Measurements from ENCODE around the gene TUBGCP3. TPM values are rescaled to one million over a fixed set of nuclear protein-coding genes. Genes with fewer than 3 reads are reported as not detected.

Gene TUBGCP3
- total RNA-seq, 1 donor from 2014 or later = 36.6 TPM

- Mint-ChIP-seq H3K9me3 (ENCODE audit: unreplicated experiment) (peaks cover 1% of the 10 kb centered on the region), H3K27ac (ENCODE audit: unreplicated experiment) (no peak overlapping the region), H3K4me1 (ENCODE audit: low read depth, unreplicated experiment) (no peaks in the 10 kb centered on the region), H3K27me3 (ENCODE audit: unreplicated experiment) (no peaks in the 10 kb centered on the region), H3K4me3 (ENCODE audit: unreplicated experiment) (no peak overlapping the region), H3K36me3 (ENCODE audit: unreplicated experiment) (no peaks in the 10 kb centered on the region)
- TF ChIP-seq, protein P1, sequence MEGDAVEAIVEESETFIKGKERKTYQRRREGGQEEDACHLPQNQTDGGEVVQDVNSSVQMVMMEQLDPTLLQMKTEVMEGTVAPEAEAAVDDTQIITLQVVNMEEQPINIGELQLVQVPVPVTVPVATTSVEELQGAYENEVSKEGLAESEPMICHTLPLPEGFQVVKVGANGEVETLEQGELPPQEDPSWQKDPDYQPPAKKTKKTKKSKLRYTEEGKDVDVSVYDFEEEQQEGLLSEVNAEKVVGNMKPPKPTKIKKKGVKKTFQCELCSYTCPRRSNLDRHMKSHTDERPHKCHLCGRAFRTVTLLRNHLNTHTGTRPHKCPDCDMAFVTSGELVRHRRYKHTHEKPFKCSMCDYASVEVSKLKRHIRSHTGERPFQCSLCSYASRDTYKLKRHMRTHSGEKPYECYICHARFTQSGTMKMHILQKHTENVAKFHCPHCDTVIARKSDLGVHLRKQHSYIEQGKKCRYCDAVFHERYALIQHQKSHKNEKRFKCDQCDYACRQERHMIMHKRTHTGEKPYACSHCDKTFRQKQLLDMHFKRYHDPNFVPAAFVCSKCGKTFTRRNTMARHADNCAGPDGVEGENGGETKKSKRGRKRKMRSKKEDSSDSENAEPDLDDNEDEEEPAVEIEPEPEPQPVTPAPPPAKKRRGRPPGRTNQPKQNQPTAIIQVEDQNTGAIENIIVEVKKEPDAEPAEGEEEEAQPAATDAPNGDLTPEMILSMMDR (IDR thresholded peaks at IDR 0.05; ENCODE audit: partially characterized antibody, unreplicated experiment) = no peak
- DNase-seq = no peak
These were observed 121.6 kb downstream of the TUBGCP3 start for GRCh38 chr13:112466132-112467058.

- H3K27ac Mint-ChIP-seq (ENCODE audit: unreplicated experiment) = no peak overlapping the region
- H3K27me3 Mint-ChIP-seq (ENCODE audit: unreplicated experiment) = no peaks in the 10 kb centered on the region
- no peaks in the 10 kb centered on the region for H3K4me1 Mint-ChIP-seq (ENCODE audit: low read depth, unreplicated experiment)
- no peaks in the 10 kb centered on the region for H3K36me3 Mint-ChIP-seq (ENCODE audit: unreplicated experiment)
- TF ChIP-seq, protein P1 (IDR thresholded peaks at IDR 0.05; ENCODE audit: partially characterized antibody, unreplicated experiment) = no peak
- no peak for DNase-seq
- no peak overlapping the region for H3K4me3 Mint-ChIP-seq (ENCODE audit: unreplicated experiment)
- peaks cover 1% of the 10 kb centered on the region for H3K9me3 Mint-ChIP-seq (ENCODE audit: unreplicated experiment)
These were observed 122.5 kb downstream of the TUBGCP3 start for GRCh38 chr13:112465251-112466131.

DNA sequence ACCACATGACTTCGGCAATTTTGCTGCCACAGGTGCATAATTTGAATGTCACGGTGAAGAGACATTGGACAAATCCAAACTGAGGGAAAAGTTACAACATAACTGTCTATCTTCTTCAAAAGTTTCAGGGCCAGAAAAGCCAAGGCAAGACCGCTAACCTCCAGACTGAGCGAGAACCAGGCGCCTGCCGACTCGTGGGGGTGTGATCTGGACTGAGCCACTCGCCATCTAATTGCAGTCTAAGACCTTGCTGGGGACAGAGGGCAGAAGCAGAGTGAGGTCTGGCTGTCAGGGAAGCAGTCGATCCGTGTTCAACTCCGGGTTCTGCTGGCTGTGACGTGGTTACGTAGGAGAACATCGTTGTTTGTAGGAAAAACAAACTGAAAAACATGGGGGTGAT is 123.2 kb downstream of the TUBGCP3 start:
- Mint-ChIP-seq H3K4me1 (ENCODE audit: low read depth, unreplicated experiment) (no peaks in the 10 kb centered on the region), H3K27ac (ENCODE audit: unreplicated experiment) (no peak overlapping the region), H3K27me3 (ENCODE audit: unreplicated experiment) (no peaks in the 10 kb centered on the region), H3K9me3 (ENCODE audit: unreplicated experiment) (peaks cover 5% of the 10 kb centered on the region), H3K4me3 (ENCODE audit: unreplicated experiment) (no peak overlapping the region), H3K36me3 (ENCODE audit: unreplicated experiment) (peaks cover 5% of the 10 kb centered on the region)
- TF ChIP-seq, protein P1 (IDR thresholded peaks at IDR 0.05; ENCODE audit: partially characterized antibody, unreplicated experiment) = no peak
- no peak for DNase-seq

GRCh38 chr13:112462408-112462807 is 125.5 kb downstream of the TUBGCP3 start:
- no peaks in the 10 kb centered on the region for H3K4me1 Mint-ChIP-seq (ENCODE audit: low read depth, unreplicated experiment)
- no peak for DNase-seq
- no peaks in the 10 kb centered on the region for H3K27me3 Mint-ChIP-seq (ENCODE audit: unreplicated experiment)
- TF ChIP-seq, protein P1 (IDR thresholded peaks at IDR 0.05; ENCODE audit: partially characterized antibody, unreplicated experiment) = no peak
- H3K9me3 Mint-ChIP-seq (ENCODE audit: unreplicated experiment) = peaks cover 6% of the 10 kb centered on the region
- peaks cover 10% of the 10 kb centered on the region for H3K36me3 Mint-ChIP-seq (ENCODE audit: unreplicated experiment)
- H3K4me3 Mint-ChIP-seq (ENCODE audit: unreplicated experiment) = no peak overlapping the region
- no peak overlapping the region for H3K27ac Mint-ChIP-seq (ENCODE audit: unreplicated experiment)
